ENCODE data around the gene VPS4A. TPM values are rescaled to one million over a fixed set of nuclear protein-coding genes. Genes with fewer than 3 reads are reported as not detected.

The VPS4A gene
- total and polyA plus RNA-seq, 2 of the 8 experiments (the other 6 are each of a cell fraction or from before 2014, with no cell fraction given): 14.1 to 24.1 TPM

DNA sequence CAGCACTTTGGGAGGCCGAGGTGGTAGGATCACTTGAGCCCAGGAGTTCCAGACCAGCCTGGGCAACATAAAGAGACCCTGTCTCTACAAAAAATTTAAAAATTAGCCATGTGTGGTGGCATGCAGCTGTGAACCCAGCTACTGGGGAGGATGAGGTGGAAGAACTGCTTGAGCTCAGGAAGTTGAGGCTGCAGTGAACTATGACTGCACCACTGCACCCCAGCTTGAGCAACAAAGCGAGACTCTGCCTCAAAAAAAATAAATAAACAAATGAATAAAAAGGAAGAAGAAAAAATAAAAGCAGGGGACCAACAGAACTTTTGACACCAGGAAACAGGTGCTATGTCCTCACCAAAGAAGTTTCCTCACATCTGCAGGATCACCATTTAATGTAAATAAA, 60.4 kb downstream of the VPS4A start (continued):
- TF ChIP-seq JUN (IDR thresholded peaks at IDR 0.05; ENCODE audit: low read depth, low read length): no peak
- no peak for TF ChIP-seq USF2 (IDR thresholded peaks at IDR 0.05; ENCODE audit: low read length)

Data from H1 (cell line).